T-helper 22 cell (primary cell): ENCODE results near the gene NOTUM.
"Not testable (repeated sequence)": the region's sequence is repeated elsewhere in the genome, so short reads cannot be mapped to it uniquely, and the experiment has no call there.

Source experiments
- DNase-seq: peaks from one replicate; pipeline ENCODE4 v3.0.0-alpha.2; 2020; ENCODE audit warnings: low read depth

Gene NOTUM

DNA sequence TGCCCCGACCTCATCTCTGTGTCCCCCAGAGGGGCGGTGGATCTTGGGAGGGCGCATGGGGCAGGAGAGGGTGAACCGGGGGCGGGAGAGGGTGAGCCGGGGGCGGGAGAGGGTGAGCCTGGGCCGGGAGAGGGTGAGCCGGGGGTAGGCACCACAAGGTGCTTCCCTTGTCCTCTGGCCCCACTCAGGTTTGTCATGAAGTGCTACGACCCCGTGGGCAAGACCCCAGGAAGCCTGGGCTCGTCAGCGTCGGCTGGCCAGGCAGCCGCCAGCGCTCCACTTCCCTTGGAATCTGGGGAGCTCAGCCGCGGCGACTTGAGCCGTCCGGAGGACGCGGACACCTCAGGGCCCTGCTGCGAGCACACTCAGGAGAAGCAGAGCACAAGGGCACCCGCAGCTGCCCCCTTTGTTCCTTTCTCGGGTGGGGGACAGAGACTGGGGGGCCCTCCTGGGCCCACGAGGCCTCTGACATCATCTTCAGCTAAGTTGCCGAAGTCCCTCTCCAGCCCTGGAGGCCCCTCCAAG, 35.3 kb upstream of the NOTUM start:
- DNase-seq: no peak

- no peak for DNase-seq
Measured at GRCh38 chr17:81995463-81996231, 34.7 kb upstream of the NOTUM start.

DNA sequence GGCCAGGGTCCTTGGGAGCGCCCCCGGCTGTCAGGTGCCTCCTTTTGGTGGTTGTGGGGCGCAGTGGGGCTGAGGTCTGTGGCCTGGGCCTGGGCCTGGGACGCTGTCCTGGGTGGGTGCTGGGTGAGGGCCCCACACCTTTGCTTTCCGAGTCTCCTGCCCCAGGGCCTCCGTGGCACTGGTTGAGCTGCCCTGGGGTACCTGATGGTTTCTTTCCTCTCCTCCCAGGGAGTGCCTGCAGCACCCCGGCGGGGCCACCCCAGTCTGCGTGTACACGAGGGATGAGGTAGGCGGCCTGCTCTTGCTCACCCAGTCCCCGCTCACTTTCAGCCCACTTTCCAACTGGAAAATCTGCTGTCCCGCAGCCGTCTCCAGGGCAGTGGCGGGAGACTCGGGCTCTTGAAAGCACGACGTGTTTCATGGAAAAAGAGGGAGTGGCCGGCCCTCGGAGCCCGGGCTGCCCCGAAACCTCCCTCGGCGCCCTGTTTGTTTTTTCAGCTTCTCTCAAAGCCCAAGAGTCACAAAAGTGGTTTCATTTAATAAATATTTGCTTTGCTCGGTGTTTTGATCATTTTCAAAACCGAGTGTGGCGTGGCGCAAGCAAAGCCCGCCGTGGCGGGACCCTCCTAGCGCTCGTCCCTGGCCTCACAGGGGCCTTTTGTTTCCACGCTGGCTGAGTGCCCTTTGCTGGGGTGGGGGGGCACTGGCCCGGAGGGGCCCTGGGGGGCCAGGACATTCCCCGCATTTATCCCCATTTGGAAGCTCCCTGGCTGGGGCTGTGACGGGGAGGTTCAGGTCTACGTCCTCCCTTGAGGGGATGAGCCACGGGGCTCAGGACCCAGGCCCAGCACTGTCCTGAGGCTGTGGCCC, 33.8 kb upstream of the NOTUM start:
- DNase-seq: no peak

GRCh38 chr17:81993729-81994592, 33.0 kb upstream of the NOTUM start:
- no peak for DNase-seq

DNA sequence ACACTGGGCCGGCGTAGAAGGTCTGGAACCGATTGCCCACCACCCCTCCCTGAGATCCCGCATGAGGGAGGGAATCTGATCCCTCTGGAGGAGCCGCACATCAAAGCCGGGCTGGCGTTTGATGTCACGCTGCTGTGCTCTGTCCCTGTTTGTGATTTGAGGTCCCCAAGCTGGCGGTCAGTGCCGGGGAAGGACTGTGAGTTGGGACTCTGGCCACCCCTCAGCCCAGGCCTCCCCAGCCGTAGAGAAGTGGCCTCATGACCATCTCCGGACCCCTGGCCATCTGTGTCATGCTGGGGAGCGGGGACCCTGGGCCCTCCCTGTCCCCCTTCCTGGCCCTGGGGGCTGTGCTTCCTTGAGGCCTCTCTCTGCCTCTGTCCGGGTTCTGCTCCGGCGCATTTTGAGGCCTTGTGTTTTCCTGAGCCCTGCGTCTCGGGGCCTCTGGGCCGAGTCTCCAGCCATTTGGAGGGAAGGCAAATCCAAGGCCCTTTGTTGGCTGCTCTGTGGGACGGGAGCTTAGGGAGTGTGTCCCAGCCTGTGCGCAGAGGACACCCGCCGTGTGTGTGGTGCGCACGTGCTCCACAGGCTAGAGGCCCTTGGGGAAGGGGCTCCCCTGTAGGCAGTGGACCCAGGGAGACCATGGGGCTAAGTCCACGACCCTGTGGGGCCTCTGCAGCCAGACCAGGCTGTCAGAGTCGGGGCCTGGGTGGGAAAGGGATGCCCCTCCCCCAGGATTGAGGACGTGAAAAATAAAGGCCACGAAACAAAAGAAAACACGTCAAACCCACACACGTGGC, 31.5 kb upstream of the NOTUM start:
- no peak for DNase-seq

GRCh38 chr17:81991684-81992305, 30.8 kb upstream of the NOTUM start:
- no peak for DNase-seq

GRCh38 chr17:81990836-81991683, 30.1 kb upstream of the NOTUM start:
- DNase-seq: no peak

- no peak for DNase-seq
Measured at GRCh38 chr17:81987161-81987770, 26.3 kb upstream of the NOTUM start.

DNA sequence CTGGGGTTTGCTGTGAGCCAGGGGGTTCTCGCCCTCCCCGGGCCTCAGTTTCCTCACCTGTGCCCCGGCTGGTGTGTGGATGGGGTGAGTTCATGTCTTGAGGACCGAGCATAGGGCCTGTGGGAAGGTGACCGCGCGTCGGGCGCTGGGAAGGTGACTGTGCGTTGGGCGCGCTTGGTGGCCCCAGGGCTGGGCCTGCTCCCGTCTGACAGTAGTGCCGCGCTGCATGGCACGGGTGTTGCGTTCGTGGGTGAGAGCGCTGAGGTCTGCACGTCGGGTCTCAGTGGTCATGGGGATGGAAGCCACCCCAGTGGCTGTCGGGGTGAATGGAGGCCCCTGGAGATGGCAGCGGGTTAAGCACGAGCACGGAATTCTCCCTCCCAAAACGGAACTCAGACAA, 25.6 kb upstream of the NOTUM start:
- DNase-seq: no peak

DNA sequence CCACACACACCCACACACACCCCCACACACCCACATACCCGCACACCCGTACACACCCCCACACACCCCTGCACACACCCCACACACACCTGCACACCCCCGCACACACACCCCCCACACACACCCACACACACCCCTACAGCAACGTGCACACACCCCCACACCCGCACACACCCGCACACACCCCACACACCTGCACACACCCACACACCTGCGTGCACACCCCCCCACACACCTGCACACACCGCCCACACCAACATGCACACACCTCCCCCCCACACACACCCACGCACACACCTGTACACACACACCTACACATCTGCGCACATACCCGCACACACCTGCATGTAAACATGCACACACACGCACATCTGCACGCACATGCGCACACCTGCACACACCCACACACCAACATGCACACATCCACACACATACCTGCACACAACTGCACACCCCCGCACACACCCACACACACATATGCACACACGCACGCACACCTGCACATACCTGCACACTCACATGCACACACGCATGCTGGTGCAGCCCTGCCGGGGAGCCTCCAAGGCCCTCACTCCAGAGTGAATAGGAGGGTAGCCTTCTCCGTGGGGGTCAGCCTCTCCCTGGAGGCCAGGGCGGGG, 23.9 kb upstream of the NOTUM start:
- no peak for DNase-seq

- no peak for DNase-seq
Measured at GRCh38 chr17:81983639-81984373, 22.8 kb upstream of the NOTUM start.

GRCh38 chr17:81983011-81983638, 22.1 kb upstream of the NOTUM start:
- DNase-seq: no peak

DNA sequence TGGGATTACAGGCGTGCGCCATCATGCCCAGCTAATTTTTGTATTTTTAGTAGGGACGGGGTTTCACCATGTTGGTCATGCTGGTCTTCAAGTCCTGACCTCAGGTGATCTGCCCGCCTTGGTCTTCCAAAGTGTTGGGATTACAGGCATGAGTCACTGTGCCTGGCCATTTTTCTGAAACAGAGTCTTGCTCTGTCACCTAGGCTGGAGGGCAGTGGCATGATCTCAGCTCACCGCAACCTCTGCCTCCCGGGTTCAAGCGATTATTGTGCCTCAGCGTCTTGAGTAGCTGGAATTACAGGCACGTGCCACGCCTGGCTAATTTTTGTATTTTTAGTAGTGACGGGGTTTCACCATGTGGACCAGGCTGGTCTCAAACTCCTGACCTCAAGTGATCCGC, 20.5 kb upstream of the NOTUM start:
- not testable (repeated sequence) for DNase-seq

GRCh38 chr17:81980707-81981343, 19.8 kb upstream of the NOTUM start:
- no peak for DNase-seq

GRCh38 chr17:81980122-81980521, 19.1 kb upstream of the NOTUM start:
- DNase-seq: no peak

DNA sequence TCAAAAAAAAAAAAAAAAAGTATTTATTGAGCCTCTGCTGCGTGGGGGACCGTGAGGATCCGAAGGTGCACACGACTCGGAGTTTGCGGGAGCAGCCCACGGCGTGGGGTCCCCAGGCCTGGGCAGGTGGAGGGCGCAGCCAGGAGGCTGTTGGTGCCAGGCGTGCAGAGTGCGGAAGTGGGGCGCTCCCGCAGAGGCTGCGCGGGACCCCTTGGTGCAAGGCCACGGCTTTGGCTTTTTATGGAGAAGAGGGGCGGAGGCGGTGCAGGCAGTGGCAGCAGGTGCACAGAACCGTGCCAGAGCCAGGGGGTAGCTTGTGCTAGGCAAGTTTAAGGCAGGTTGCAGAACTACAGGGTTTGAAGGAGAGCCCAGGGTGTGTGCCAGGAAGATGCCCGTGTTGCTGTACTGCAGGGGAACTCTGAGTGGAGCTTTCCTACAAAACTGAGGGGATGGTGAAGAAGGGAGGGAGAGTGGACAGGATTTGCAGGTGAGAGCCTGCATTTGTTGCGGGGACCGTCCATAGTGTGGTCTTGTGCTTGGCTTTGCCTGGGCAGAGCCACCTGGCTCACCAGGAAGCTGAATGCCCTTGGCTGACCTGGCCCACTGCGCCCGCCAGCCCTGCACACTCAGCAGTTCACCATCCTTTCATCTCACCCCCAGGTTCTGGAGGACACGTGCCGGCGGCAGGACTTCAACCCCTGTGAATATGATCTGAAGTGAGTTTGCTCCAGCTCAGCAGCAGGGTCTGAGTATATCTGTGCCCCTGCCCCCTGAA, 17.7 kb upstream of the NOTUM start:
- DNase-seq: no peak
